Activated CD8-positive, alpha-beta memory T cell treated with anti-CD3 and anti-CD28 coated beads, Interleukin-2, amount 50 U/mL, for 24 hours (primary cell): ENCODE data around the gene CFAP210.
"Not testable (repeated sequence)": the region's sequence is repeated elsewhere in the genome, so short reads cannot be mapped to it uniquely, and the experiment has no call there.

Experiments used
- DNase-seq: peaks from one replicate; pipeline ENCODE4 v3.0.0-alpha.2; 2020; ENCODE audit errors: extremely low read depth

Gene CFAP210

DNA sequence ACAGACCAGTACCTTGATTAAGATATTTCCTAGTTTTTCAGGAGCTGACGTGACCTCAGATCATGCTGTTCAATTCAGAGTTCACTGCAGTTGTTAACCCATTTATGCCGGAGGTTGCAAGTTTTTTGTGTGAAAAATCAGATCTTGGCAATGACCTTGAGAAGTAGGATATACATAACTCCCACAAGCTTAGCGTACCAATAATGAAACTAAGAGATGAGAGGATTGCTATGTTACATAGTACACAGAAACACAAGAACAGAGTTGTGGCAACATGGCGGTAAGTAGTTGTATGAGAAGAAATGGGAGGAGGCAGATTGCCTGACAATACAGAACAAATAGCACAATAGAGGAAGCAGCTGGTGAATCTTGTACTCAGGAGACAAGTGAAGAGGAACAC, 71.0 kb downstream of the CFAP210 start:
- DNase-seq: no peak

GRCh38 chr2:169620509-169620908, 73.7 kb downstream of the CFAP210 start:
- DNase-seq: no peak

DNA sequence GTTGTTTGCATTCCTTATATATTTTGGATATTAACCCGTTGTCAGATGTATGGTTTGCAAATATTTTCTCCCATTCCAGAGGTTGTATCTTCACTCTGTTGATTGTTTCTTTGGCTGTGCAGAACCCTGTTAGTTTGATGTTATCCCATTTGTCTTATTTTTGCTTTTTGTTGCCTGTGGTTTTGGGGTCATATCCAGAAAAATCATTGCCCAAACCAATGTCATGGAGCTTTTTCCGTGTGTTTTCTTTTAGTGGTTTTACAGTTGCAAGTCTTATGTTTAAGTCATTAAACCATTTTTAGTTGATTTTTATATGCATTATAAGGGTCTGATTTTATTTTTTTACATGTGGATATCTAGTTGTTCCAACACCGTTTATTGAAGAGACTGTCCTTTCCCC, 74.3 kb downstream of the CFAP210 start:
- no peak for DNase-seq

- not testable (repeated sequence) for DNase-seq
Observed at GRCh38 chr2:169615982-169616381, 78.2 kb downstream of the CFAP210 start.

- no peak for DNase-seq
Observed at GRCh38 chr2:169613876-169614275, 80.3 kb downstream of the CFAP210 start.

DNA sequence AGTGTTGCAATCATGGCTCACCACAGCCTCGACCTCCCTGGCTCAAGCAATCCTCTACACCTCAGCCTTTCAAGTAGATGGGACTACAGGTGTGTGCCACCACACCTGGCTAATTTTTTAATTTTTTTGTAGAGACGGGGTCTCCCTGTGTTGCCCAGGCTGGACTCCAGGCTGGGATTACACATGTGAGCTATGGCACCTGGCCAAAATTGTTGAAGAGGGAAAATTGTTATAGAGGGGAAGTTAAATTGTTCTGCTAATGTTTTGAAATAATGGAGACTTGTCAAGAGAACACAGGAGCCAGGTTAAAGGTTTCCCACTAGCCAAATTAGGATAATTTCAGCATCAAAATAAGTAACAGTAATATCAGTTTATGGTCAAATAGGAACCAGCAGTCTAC, 84.9 kb downstream of the CFAP210 start:
- no peak for DNase-seq

DNA sequence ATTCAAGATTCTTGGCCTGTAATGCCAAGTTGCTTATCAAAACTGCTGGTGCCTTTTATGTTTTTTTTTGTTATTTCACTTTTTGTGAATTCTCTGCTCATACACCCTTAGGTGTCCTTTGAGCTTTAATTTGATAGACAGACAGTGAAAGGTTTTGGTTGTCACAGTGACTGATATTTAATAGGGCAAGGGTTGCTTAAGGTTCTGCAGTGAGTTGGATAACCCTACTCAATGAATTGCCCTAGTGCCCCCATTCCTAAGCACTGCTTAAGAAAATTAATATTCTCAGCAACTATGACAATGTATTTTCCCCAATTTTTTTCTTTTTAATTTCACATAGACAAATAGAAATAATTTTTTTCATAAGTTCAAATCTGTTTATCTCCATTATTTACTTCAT, 94.6 kb downstream of the CFAP210 start:
- DNase-seq: no peak

DNA sequence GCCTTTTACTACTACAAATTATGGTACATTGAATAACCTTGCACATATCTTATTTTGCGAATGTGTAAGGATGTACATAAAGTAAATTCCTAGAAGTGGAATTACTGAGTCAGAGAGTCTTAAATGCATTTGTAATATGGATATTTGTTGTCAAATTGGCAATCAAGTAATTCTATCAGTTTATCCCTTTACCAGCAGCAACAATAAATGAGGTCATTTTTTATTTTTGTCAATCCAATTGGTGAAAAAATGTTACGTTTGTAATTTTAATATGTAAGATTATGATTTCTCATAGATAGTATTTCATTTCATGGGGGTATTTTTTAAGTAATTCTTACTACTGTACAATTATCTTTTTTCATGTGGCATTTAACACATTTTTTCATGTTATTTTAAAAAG, 95.2 kb downstream of the CFAP210 start:
- no peak for DNase-seq

DNA sequence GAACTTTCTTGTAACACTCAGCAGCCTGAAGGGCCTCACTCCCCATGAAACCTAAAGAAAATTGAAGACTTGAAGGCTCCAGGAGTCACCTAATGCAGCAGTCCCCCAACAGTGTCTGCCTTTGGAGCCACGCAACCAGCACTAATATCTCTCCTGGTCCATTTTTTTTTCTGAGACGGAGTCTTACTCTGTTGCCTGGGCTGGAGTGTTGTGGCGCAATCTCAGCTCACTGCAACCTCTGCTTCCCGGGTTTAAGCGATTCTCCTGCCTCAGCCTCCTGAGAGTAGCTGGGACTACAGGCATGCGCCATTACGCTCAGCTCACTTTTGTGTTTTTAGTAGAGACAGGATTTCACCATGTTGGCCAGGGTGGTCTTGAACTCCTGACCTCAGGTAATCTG, 97.7 kb downstream of the CFAP210 start:
- not testable (repeated sequence) for DNase-seq
